Measurements from ENCODE around the gene SDK2.

DNA sequence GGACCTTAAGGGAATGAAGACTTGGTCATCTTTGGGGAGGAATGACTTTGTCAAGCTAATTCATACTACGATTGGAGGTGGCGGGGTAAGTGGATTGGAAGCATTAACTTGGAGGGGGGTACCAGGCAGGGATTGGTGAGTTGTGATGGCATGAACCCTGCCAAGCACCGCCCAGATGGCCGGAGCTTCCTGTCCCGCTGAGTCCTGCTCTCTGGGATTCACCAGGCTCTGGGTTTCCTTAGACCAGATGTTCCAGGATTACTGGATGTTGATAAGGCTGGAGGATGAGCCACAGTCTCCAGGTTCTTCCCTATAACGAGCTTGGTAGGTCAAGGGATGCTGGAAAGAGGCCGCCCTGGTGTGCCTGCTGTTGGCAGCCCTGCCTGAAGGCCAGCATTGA lies 154.9 kb downstream of the SDK2 start:
- TF ChIP-seq, protein P1, sequence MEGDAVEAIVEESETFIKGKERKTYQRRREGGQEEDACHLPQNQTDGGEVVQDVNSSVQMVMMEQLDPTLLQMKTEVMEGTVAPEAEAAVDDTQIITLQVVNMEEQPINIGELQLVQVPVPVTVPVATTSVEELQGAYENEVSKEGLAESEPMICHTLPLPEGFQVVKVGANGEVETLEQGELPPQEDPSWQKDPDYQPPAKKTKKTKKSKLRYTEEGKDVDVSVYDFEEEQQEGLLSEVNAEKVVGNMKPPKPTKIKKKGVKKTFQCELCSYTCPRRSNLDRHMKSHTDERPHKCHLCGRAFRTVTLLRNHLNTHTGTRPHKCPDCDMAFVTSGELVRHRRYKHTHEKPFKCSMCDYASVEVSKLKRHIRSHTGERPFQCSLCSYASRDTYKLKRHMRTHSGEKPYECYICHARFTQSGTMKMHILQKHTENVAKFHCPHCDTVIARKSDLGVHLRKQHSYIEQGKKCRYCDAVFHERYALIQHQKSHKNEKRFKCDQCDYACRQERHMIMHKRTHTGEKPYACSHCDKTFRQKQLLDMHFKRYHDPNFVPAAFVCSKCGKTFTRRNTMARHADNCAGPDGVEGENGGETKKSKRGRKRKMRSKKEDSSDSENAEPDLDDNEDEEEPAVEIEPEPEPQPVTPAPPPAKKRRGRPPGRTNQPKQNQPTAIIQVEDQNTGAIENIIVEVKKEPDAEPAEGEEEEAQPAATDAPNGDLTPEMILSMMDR (conservative IDR thresholded peaks at IDR 0.05; ENCODE audit: low read depth, low read length), result no peak
- TF ChIP-seq EZH2 (IDR thresholded peaks at IDR 0.05; ENCODE audit: borderline replicate concordance, low read depth, low read length, poor library complexity, severe bottlenecking), result no peak
